Heart left ventricle (tissue), 13 donors: Measurements from ENCODE around the gene SRRM4.

Experiments
- POLR2A ChIP-seq, 2 donors: fragments of 450-650 bp; IDR thresholded peaks; one replicate each; pipeline ENCODE4 v1.6.1; 2017; ENCODE audit warnings: antibody characterized with exemption in 2 of 2, mild to moderate bottlenecking in 2 of 2, moderate library complexity in 2 of 2
- TF ChIP-seq, protein P1 (sequence below), 12 donors: fragments of 200-600 bp; sonication (generic) in 4 of 12; IDR thresholded peaks; one replicate each; pipeline versions ENCODE4 v1.5.0 to v1.8.0; 2018 to 2022; ENCODE audit warnings: antibody characterized with exemption in 12 of 12, mild to moderate bottlenecking in 5 of 12
- donor health status: ischemic (EF 13 %, LVEDD 7.1; RV severe dilation, severe dysfunction).
- donor health status: DM: no; HTN: yes; CAD: no.
- donor health status: DM: no; HTN: no; CAD: no.
- donor health status: ischemic (EF 25% LVEDD 6.9; RV normal size, moderate dysfunction).
- donor health status: ischemic (EF 25% LVEDD 5.7; RV mildly dilated, moderate dysfunction).
- donor health status: ischemic (EF 35%, LVEDD 5.7; RV mildly dilated, moderate dysfunction).
- donor health status: nonischemic (EF 11% LVEDD 7.7; RV severe dilation, severe dysfunction).
- donor health status: DM: yes; HTN: yes; CAD: no.
- donor health status: PGD.
- donor health status: ischemic (EF 29% LVEDD 5.4; RV normal size, mild dysfunction).
- donor health status: nonischemic (EF 23%, LVEDD 6.1; RV moderate dilation, normal function).

DNA sequence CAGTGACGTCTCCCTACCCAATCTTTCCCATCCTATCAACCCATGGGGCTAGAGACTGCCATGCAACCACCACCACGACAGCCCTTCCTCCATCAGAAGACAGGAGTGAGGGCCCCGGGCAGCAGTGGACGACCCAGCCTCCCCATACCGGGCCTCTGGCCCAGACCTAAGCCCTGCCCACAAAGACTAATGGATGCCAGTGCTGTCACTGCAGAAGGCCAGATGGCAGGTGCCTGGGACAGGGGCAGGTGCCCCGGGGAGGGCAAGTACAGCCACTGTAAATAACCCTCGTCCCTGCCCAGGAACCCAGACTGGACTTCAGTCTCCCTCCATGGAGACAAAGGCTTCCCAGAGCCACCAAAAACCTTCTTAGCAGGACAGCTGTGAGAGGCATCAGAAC lies 177.1 kb downstream of the SRRM4 start:
- TF ChIP-seq, protein P1, sequence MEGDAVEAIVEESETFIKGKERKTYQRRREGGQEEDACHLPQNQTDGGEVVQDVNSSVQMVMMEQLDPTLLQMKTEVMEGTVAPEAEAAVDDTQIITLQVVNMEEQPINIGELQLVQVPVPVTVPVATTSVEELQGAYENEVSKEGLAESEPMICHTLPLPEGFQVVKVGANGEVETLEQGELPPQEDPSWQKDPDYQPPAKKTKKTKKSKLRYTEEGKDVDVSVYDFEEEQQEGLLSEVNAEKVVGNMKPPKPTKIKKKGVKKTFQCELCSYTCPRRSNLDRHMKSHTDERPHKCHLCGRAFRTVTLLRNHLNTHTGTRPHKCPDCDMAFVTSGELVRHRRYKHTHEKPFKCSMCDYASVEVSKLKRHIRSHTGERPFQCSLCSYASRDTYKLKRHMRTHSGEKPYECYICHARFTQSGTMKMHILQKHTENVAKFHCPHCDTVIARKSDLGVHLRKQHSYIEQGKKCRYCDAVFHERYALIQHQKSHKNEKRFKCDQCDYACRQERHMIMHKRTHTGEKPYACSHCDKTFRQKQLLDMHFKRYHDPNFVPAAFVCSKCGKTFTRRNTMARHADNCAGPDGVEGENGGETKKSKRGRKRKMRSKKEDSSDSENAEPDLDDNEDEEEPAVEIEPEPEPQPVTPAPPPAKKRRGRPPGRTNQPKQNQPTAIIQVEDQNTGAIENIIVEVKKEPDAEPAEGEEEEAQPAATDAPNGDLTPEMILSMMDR (IDR thresholded peaks at IDR 0.05): no peak
- TF ChIP-seq POLR2A (IDR thresholded peaks at IDR 0.05): peak in 1 of 2 donors; percentile 29
